Liver (tissue), 9 donors: ENCODE measurements around the gene TPD52L1. TPM values are rescaled to one million over a fixed set of nuclear protein-coding genes. Genes with fewer than 3 reads are reported as not detected.

Experiments
- DNase-seq: peaks from one replicate; pipeline ENCODE4 v3.0.0-alpha.2; 2017; ENCODE audit warnings: low spot score
- H3K27ac ChIP-seq, 2 donors: one replicate each; pipeline ENCODE4 v1.7.0; 2013; ENCODE audit warnings: inconsistent platforms in 2 of 2, low read length in 2 of 2, control low read depth in 1 of 2, low read depth in 1 of 2, mild to moderate bottlenecking in 1 of 2
- H3K27me3 ChIP-seq, 4 donors: one replicate each; pipeline versions ENCODE4 v1.6.1 to v1.7.0; 2013; ENCODE audit warnings: low read length in 3 of 4, inconsistent platforms in 1 of 4, mild to moderate bottlenecking in 1 of 4, moderate library complexity in 1 of 4; ENCODE audit not compliant: control insufficient read depth in 4 of 4, insufficient read depth in 4 of 4
- H3K36me3 ChIP-seq, 4 donors: one replicate each; pipeline versions ENCODE4 v1.6.1 to v1.7.0; 2013; ENCODE audit warnings: low read length in 3 of 4, mild to moderate bottlenecking in 3 of 4, low read depth in 1 of 4, moderate library complexity in 1 of 4; ENCODE audit not compliant: control insufficient read depth in 4 of 4, insufficient read depth in 3 of 4
- H3K4me1 ChIP-seq, 4 donors: one replicate each; pipeline versions ENCODE4 v1.6.1 to v1.7.0; 2013; ENCODE audit warnings: low read length in 3 of 4, mild to moderate bottlenecking in 3 of 4, moderate library complexity in 1 of 4; ENCODE audit not compliant: control insufficient read depth in 4 of 4, insufficient read depth in 4 of 4
- H3K4me3 ChIP-seq, 3 donors: one replicate each; pipeline versions ENCODE4 v1.6.1 to v1.7.0; 2013; ENCODE audit warnings: low read length in 3 of 3, control low read depth in 1 of 3, low read depth in 1 of 3, mild to moderate bottlenecking in 1 of 3
- H3K9ac ChIP-seq, 2 donors: one replicate each; pipeline ENCODE4 v1.7.0; 2013; ENCODE audit warnings: low read length in 2 of 2, mild to moderate bottlenecking in 2 of 2, moderate library complexity in 2 of 2, control low read depth in 1 of 2, low read depth in 1 of 2
- H3K9me3 ChIP-seq, 4 donors: one replicate each; pipeline versions ENCODE4 v1.6.1 to v1.7.0; 2013; ENCODE audit warnings: low read length in 3 of 4; ENCODE audit not compliant: control insufficient read depth in 4 of 4
- CTCF ChIP-seq: fragments of 150-350 bp; IDR thresholded peaks from 2 replicates; pipeline ENCODE4 v1.5.1; 2017; ENCODE audit warnings: improper control_type of control experiment, low read depth, low read length; ENCODE audit not compliant: missing input control
- FOXA1 ChIP-seq: IDR thresholded peaks from 2 replicates; pipeline ENCODE4 v1.6.1; 2016; ENCODE audit warnings: antibody characterized with exemption
- GABPA ChIP-seq, 2 donors: IDR thresholded peaks in 1 of 2; conservative IDR thresholded peaks in 1 of 2; 2 replicates each; pipeline ENCODE4 v1.6.1; 2016; ENCODE audit warnings: antibody characterized with exemption in 2 of 2, mild to moderate bottlenecking in 1 of 2, moderate library complexity in 1 of 2
- HNF4A ChIP-seq, 2 donors: conservative IDR thresholded peaks; 2 replicates each; pipeline ENCODE4 v1.6.1; 2016; ENCODE audit warnings: antibody characterized with exemption in 2 of 2, mild to moderate bottlenecking in 2 of 2
- HNF4G ChIP-seq: IDR thresholded peaks from 2 replicates; pipeline ENCODE4 v1.6.1; 2016; ENCODE audit warnings: antibody characterized with exemption
- JUND ChIP-seq, 2 donors: IDR thresholded peaks; 2 replicates each; pipeline ENCODE4 v1.6.1; 2016; ENCODE audit warnings: antibody characterized with exemption in 2 of 2
- REST ChIP-seq: IDR thresholded peaks from 2 replicates; pipeline ENCODE4 v1.6.1; 2016; ENCODE audit warnings: antibody characterized with exemption, mild to moderate bottlenecking
- SP1 ChIP-seq: IDR thresholded peaks from 2 replicates; pipeline ENCODE4 v1.6.1; 2018; ENCODE audit warnings: antibody characterized with exemption, mild to moderate bottlenecking
- WGBS: extraction: QIAGEN DNeasy Blood & Tissue Kit; methylation state at CpG from one replicate; pipeline ENCODE4 v1.1.7; 2013; 5-methylcytosine and 5-hydroxymethylcytosine counted together
- polyA plus RNA-seq, 2 donors: library from polyadenylated mRNA; stranded (reverse) in 1 of 2; unstranded in 1 of 2; fragments of 200-250 nt in 1 of 2; fragments of >200 nt in 1 of 2; fragmentation: Nextera tagmentation in 1 of 2; extraction: Ambion mirVana in 1 of 2; gene quantifications; one replicate each; pipeline versions ENCODE4 v1.2.1 to v1.2.3, GENCODE V29; 2013 to 2015
- total RNA-seq, 2 donors: library from RNA; depleted of rRNA; stranded (reverse); fragments of >200 nt; gene quantifications; one replicate each; pipeline ENCODE4 v1.2.3, GENCODE V29; 2014
- TF ChIP-seq, protein P1 (sequence below): IDR thresholded peaks from 2 replicates; pipeline ENCODE4 v1.6.1; 2016; ENCODE audit warnings: antibody characterized with exemption
- TF ChIP-seq, protein P2 (sequence below): IDR thresholded peaks from 2 replicates; pipeline ENCODE4 v1.6.1; 2016; ENCODE audit warnings: antibody characterized with exemption
- donor health status: healthy.
- donor health status: healthy.
- donor health status: healthy.
- donor health status: healthy.
- donor health status: healthy.

The TPD52L1 gene
- total and polyA plus RNA-seq, 4 donors: 8.9 to 66.4 (median 56.6) TPM

- Histone ChIP-seq H3K4me3 (no peak overlapping the region), H3K36me3 (peaks cover 0 to 3% (median under 1%) of the 10 kb centered on the region in 4 donors), H3K9ac (no peak overlapping the region), H3K27me3 (no peaks in the 10 kb centered on the region), H3K27ac (no peak overlapping the region), H3K9me3 (no peaks in the 10 kb centered on the region), H3K4me1 (peaks cover 0 to 9% (median 6%) of the 10 kb centered on the region in 4 donors)
- no peak for DNase-seq
- TF ChIP-seq, protein P1, sequence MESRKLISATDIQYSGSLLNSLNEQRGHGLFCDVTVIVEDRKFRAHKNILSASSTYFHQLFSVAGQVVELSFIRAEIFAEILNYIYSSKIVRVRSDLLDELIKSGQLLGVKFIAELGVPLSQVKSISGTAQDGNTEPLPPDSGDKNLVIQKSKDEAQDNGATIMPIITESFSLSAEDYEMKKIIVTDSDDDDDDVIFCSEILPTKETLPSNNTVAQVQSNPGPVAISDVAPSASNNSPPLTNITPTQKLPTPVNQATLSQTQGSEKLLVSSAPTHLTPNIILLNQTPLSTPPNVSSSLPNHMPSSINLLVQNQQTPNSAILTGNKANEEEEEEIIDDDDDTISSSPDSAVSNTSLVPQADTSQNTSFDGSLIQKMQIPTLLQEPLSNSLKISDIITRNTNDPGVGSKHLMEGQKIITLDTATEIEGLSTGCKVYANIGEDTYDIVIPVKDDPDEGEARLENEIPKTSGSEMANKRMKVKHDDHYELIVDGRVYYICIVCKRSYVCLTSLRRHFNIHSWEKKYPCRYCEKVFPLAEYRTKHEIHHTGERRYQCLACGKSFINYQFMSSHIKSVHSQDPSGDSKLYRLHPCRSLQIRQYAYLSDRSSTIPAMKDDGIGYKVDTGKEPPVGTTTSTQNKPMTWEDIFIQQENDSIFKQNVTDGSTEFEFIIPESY: no peak
- TF ChIP-seq JUND (IDR thresholded peaks at IDR 0.05): no peak
- TF ChIP-seq CTCF: no peak
- no peak for TF ChIP-seq FOXA1
- TF ChIP-seq, protein P2, sequence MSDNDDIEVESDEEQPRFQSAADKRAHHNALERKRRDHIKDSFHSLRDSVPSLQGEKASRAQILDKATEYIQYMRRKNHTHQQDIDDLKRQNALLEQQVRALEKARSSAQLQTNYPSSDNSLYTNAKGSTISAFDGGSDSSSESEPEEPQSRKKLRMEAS: no peak
- TF ChIP-seq HNF4G: no peak
- no peak for TF ChIP-seq HNF4A (conservative IDR thresholded peaks at IDR 0.05)
- no peak for TF ChIP-seq REST
- TF ChIP-seq GABPA (IDR thresholded peaks at IDR 0.05 in 1 of 2, conservative IDR thresholded peaks at IDR 0.05 in 1 of 2): no peak
- 78% methylated on average over 4 of the region's 4 CpGs for WGBS
Observed at GRCh38 chr6:125302840-125303511, 149.4 kb downstream of the TPD52L1 start.

GRCh38 chr6:125303512-125303854 lies 149.9 kb downstream of the TPD52L1 start:
- peaks cover 0 to under 1% (median 0%) of the 10 kb centered on the region in 4 donors for H3K36me3 ChIP-seq
- no peak overlapping the region for H3K27ac ChIP-seq
- H3K4me3 ChIP-seq: no peak overlapping the region
- no peak for DNase-seq
- no peaks in the 10 kb centered on the region for H3K27me3 ChIP-seq
- H3K9me3 ChIP-seq: no peaks in the 10 kb centered on the region
- H3K9ac ChIP-seq: no peak overlapping the region
- 82% methylated on average over 1 of the region's 1 CpG for WGBS
- no peak for TF ChIP-seq JUND (IDR thresholded peaks at IDR 0.05)
- no peak for TF ChIP-seq FOXA1
- no peak for TF ChIP-seq SP1
- peaks cover 0 to 9% (median 6%) of the 10 kb centered on the region in 4 donors for H3K4me1 ChIP-seq
